HEK293 (cell line): Measurements from ENCODE around the gene KLF2.

Experiments
- CTCF ChIA-PET: fragments of 350-600 bp; formaldehyde crosslinking; extraction: SDS; loops from one replicate; lab custom pipeline; 2021; ENCODE audit warnings: antibody characterized with exemption; lab: Yijun Ruan, JAX
- POLR2A ChIA-PET: fragments of 300-600 bp; formaldehyde crosslinking; extraction: SDS; loops from one replicate; lab custom pipeline; 2020; ENCODE audit warnings: antibody characterized with exemption, inconsistent platforms; lab: Yijun Ruan, JAX
- H3K27ac ChIP-seq: fragments of 200-500 bp; sonication (Bioruptor generic); 2 replicates; pipeline ENCODE4 v1.5.1; 2014; ENCODE audit warnings: low read depth, low read length, control low read depth, inconsistent platforms; ENCODE audit errors: extremely low read depth
- H3K36me3 ChIP-seq, 2 experiments: fragments of 200-500 bp in 1 of 2; sonication (Bioruptor generic) in 1 of 2; 1 replicate in 1 of 2; 2 replicates in 1 of 2; pipeline ENCODE4 v1.5.1; 2014 to 2017; ENCODE audit warnings: inconsistent platforms in 2 of 2, low read length in 2 of 2; ENCODE audit not compliant: control insufficient read depth in 2 of 2, insufficient read depth in 1 of 2
- H3K4me1 ChIP-seq: fragments of 200-500 bp; sonication (Bioruptor generic); 2 replicates; pipeline ENCODE4 v1.5.1; 2014; ENCODE audit warnings: mild to moderate bottlenecking, low read length, inconsistent platforms; ENCODE audit not compliant: control insufficient read depth, insufficient read depth
- H3K4me3 ChIP-seq: 2 replicates; pipeline ENCODE4 v1.5.1; 2011; ENCODE audit warnings: low read depth, mild to moderate bottlenecking, control low read depth, low read length, moderate library complexity
- H3K9me3 ChIP-seq: fragments of 200-500 bp; sonication (Bioruptor generic); 2 replicates; pipeline ENCODE4 v1.5.1; 2014; ENCODE audit warnings: low read depth, low read length, inconsistent platforms; ENCODE audit not compliant: control insufficient read depth, insufficient read depth
- BCL6B ChIP-seq: fragments of 450-650 bp; formaldehyde crosslinking; IDR thresholded peaks from 2 replicates; pipeline ENCODE4 v1.5.1; 2017; ENCODE audit warnings: missing biosample characterization, missing genetic modification characterization
- EGR2 ChIP-seq: fragments of 450-650 bp; formaldehyde crosslinking; IDR thresholded peaks from 2 replicates; pipeline ENCODE4 v1.5.1; 2016; ENCODE audit warnings: low read depth, missing biosample characterization, missing genetic modification characterization
- PRDM10 ChIP-seq: fragments of 450-650 bp; formaldehyde crosslinking; IDR thresholded peaks from 2 replicates; pipeline ENCODE4 v1.5.1; 2016; ENCODE audit warnings: missing biosample characterization, missing genetic modification characterization
- PRDM4 ChIP-seq: fragments of 450-650 bp; formaldehyde crosslinking; IDR thresholded peaks from 2 replicates; pipeline ENCODE4 v1.5.1; 2017; ENCODE audit warnings: missing biosample characterization, missing genetic modification characterization
- REPIN1 ChIP-seq: fragments of 450-650 bp; formaldehyde crosslinking; IDR thresholded peaks from 2 replicates; pipeline ENCODE4 v1.5.1; 2017; ENCODE audit warnings: missing biosample characterization, missing genetic modification characterization, low read depth
- YY1 ChIP-seq: fragments of 450-650 bp; formaldehyde crosslinking; IDR thresholded peaks from 2 replicates; pipeline ENCODE4 v1.5.1; 2018; ENCODE audit warnings: missing biosample characterization, missing genetic modification characterization
- ZNF155 ChIP-seq: fragments of 450-650 bp; formaldehyde crosslinking; IDR thresholded peaks from 2 replicates; pipeline ENCODE4 v1.5.1; 2016; ENCODE audit warnings: missing biosample characterization, missing genetic modification characterization
- ZNF223 ChIP-seq: fragments of 450-650 bp; formaldehyde crosslinking; IDR thresholded peaks from 2 replicates; pipeline ENCODE4 v1.5.1; 2016; ENCODE audit warnings: missing biosample characterization, missing genetic modification characterization
- ZNF280D ChIP-seq: fragments of 450-650 bp; formaldehyde crosslinking; IDR thresholded peaks from 2 replicates; pipeline ENCODE4 v1.5.1; 2016; ENCODE audit warnings: missing biosample characterization, missing genetic modification characterization
- ZNF624 ChIP-seq: fragments of 450-650 bp; formaldehyde crosslinking; IDR thresholded peaks from 2 replicates; pipeline ENCODE4 v1.5.1; 2017; ENCODE audit warnings: missing biosample characterization, missing genetic modification characterization
- ZNF654 ChIP-seq: fragments of 450-650 bp; formaldehyde crosslinking; IDR thresholded peaks from 2 replicates; pipeline ENCODE4 v1.5.1; 2016; ENCODE audit warnings: low read depth, missing biosample characterization, missing genetic modification characterization
- ZNF747 ChIP-seq: fragments of 450-650 bp; formaldehyde crosslinking; IDR thresholded peaks from 2 replicates; pipeline ENCODE4 v1.5.1; 2016; ENCODE audit warnings: missing biosample characterization, missing genetic modification characterization
- ZNF791 ChIP-seq: fragments of 450-650 bp; formaldehyde crosslinking; IDR thresholded peaks from 2 replicates; pipeline ENCODE4 v1.5.1; 2016; ENCODE audit warnings: missing biosample characterization, missing genetic modification characterization
- ZNF843 ChIP-seq: fragments of 450-650 bp; formaldehyde crosslinking; IDR thresholded peaks from 2 replicates; pipeline ENCODE4 v1.5.1; 2016; ENCODE audit warnings: missing biosample characterization, missing genetic modification characterization
- ZSCAN16 ChIP-seq: fragments of 450-650 bp; formaldehyde crosslinking; IDR thresholded peaks from 2 replicates; pipeline ENCODE4 v1.5.1; 2016; ENCODE audit warnings: missing biosample characterization, missing genetic modification characterization
- ZSCAN4 ChIP-seq: fragments of 450-650 bp; formaldehyde crosslinking; IDR thresholded peaks from 2 replicates; pipeline ENCODE4 v1.5.1; 2017; ENCODE audit warnings: missing biosample characterization, missing genetic modification characterization

KLF2 gene

GRCh38 chr19:16306728-16307402, 17.8 kb upstream of the KLF2 start:
- H3K4me1 ChIP-seq: no peaks in the 10 kb centered on the region
- POLR2A ChIA-PET: no interaction called here

GRCh38 chr19:16308081-16308480, 16.5 kb upstream of the KLF2 start:
- Histone ChIP-seq H3K4me3 (no peak overlapping the region), H3K4me1 (no peaks in the 10 kb centered on the region), H3K27ac (no peak overlapping the region), H3K9me3 (no peaks in the 10 kb centered on the region), H3K36me3 (no peaks in the 10 kb centered on the region)
- ChIA-PET POLR2A (no interaction called here), CTCF (interaction anchor here (0.7 kb wide), 1 partner anchor 266 kb away, joined by 3 read pairs; no protein-coding TSS in a partner anchor)
- no peak for TF ChIP-seq ZSCAN16 (tag by site-specific recombination)
- no peak for TF ChIP-seq EGR2
- no peak for TF ChIP-seq PRDM10 (tag by site-specific recombination)
- no peak for TF ChIP-seq REPIN1
- TF ChIP-seq YY1: no peak
- TF ChIP-seq ZSCAN4 (tag by site-specific recombination): 0 out of 2 replicates have a peak, but pooled peaks have one; percentile 13
- no peak for TF ChIP-seq BCL6B (tag by site-specific recombination)
- no peak for TF ChIP-seq ZNF654 (tag by site-specific recombination)
- no peak for TF ChIP-seq ZNF791 (tag by site-specific recombination)
- no peak for TF ChIP-seq ZNF843 (tag by site-specific recombination)
- no peak for TF ChIP-seq ZNF624 (tag by site-specific recombination)

More at GRCh38 chr19:16306728-16307402, 17.8 kb upstream of the KLF2 start:
- CTCF ChIA-PET: no interaction called here
- Histone ChIP-seq H3K4me3 (no peak overlapping the region), H3K27ac (no peak overlapping the region), H3K9me3 (no peaks in the 10 kb centered on the region), H3K36me3 (no peaks in the 10 kb centered on the region)
- no peak for TF ChIP-seq ZNF155 (tag by site-specific recombination)
- TF ChIP-seq ZNF654 (tag by site-specific recombination): no peak
- no peak for TF ChIP-seq ZNF747
- no peak for TF ChIP-seq ZNF223 (tag by site-specific recombination)
- no peak for TF ChIP-seq ZNF280D (tag by site-specific recombination)
- no peak for TF ChIP-seq PRDM4
- TF ChIP-seq, all 188 proteins: peak for 0
